GM19455 (cell line): ENCODE results near the gene RNF10.
"Not testable (repeated sequence)": the region's sequence is repeated elsewhere in the genome, so short reads cannot be mapped to it uniquely, and the experiment has no call there.

Experiments used
- ATAC-seq: cut with Tn5 transposase; IDR thresholded peaks from one replicate; pipeline ENCODE4 v1.9.1; 2021; ENCODE audit not compliant: unreplicated experiment

RNF10 gene

DNA sequence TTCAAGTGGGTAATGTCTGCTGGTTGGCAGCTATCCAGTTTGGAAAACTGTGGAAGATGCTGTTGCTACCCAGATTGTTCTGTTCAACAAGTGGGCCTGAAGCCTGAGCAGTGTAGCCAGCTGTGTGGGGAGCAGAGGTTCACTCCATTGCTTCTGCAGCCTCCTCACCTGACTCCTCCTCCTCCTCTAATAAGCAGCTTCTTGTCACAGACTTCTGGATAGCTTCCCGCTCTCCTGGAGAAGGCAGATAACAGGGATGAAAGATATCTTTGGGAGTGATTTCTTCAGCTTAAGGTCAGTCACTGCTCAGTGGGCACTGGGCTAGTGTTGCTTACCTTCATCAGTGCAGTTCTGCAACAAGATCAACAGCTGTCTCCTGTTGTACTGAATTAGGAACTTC, 45.0 kb downstream of the RNF10 start:
- no peak for ATAC-seq

DNA sequence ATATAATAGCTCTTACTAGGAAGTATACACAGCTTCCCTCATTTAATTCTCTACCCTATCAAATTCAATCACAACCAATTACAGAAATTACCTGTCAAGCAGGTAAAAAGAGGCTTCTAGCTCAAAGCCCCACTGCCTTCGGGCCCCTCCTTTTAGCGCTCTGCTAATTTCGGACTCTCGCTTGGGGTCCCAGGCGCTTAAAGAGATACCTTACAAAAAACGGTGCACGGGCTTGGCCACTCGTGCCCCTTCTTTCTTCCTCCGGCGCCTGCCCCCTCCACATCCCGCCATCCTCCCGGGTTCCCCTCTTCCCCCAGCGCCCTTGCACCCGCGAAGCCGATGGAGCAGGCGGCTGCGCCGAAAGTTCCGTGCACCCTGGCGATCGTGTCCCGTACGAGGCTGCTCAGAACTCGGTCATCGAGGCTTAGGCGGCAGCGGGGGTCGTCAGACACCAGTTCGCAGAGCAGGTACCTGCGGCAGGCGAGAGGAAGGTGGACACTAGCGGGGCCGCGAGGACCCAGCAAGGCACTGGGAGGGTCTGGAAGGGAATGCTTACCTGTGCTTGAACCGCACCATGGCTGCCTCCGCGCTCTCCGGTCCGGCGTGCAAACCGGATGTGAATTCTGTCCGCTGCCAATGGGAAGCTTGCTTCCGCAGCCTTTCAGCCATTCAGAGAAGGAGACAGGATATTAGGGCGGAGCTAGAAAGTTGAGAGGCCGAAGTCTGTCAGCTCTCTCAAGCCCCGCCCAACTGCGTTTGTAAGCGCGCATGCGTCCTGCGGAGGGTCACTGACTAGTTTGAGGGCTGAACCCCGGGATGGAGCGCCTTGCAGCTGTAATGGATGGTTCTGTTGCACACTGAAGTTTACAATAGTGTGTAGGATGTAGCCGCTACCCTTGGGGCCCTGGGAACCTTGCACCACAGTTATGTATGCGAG, 46.9 kb downstream of the RNF10 start, which contains the start of gene POP5:
POP5 (minus strand) TSS at position 616 of the 937 bp plus-strand sequence; CDS start at position 576, 40 bp downstream.
- peak; percentile 92 for ATAC-seq

DNA sequence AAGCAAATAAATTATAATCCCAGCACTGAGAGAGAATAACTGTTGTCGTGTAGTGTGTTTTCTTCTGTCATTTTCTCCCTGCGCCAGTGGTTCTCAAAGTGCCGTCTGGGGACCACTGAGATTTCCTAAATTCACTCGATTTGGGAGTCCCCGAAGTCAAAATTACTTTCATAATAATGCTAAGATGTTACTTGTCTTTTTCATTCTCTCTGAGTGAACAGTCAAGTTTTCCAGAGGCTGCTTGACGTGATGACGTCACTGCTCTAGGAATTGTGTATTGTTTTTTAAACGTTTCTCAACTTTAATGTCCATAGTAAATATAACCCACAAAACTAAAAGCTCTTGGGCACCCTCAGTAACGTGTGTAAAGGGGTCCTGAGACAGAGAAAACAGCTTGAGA, 47.8 kb downstream of the RNF10 start:
- no peak for ATAC-seq

DNA sequence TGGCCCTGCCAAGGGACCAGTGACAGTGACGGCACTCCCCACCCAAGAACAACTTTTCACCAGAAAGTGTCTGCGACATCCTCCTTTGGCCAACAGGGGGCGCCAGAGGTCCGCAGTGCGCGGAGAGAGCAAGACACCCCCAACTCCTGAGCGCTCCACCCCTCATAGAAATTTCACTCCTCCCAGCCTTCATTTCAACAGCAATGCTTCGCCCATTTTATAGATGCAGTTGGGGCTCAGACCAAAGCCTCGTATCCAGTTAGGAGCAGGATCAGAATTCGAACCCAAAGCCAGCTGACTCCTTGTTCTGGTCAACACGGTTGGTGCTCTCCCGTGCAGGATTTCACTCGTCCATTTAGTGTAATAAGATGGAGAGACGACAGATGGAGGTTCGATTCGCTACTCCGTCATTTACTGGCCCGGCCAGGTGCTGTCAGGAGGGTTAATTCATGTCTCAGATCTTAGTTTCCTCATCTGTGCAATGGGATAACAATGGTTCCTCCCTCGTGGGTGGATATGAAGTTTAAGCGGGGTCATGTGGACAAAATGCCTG, 49.4 kb downstream of the RNF10 start:
- ATAC-seq, result no peak

DNA sequence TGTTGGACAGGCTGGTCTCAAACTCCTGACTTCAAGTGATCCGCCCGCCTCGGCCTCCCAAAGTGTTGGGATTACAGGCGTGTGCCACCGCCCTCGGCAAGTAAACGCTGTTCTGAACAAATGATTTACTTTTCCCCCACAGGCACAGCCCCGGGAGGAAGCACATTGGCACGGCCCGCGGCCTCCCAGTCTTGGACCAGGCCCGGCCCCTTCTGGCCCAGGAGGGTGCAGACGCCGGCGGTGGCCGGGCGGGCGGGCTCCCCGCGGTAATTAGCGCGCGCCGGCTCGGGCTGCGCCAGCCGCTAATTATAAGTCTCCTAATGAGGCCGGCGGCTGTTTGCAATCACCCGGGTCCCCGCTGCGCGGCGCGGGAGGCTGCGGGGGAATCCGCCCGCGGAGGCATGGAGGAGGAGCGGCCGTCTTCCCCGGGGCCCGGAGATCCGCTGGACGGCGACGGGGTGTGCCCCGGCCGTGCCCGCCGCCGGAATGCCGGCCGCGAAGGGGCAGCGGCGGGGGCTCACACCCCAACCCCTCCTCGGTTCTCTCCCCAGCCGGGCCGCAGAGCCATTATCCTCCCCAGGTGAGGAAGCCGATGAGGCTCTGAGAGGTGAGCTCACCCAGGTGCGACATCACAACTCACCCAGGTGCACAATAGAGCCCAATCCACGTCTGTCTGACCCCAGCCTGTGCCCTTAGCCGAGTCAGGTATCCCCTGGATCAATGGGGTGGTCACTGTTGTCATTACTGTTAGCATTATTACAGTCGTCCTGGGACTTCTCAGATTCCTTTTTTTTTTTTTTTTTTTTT, 50.4 kb downstream of the RNF10 start:
- ATAC-seq, result no peak

DNA sequence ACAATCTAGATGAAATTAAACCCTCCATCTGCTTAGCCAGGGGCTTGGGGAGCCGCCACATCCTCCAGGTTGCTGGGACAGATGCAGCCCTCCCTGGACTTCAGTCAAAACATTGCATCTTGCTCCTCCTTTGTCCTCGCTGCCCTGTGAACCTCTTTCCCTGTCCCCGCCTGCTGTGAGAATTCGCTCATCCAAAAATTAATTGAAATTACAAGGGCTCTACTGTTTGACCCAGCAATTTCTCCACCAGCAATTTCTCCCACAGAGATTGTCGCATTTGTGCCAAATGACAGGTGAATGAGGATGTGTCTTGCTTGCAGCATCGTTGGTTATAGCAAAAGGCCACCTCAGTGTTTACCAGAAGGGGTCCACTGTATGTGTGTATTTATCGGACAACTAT, 52.0 kb downstream of the RNF10 start:
- no peak for ATAC-seq

DNA sequence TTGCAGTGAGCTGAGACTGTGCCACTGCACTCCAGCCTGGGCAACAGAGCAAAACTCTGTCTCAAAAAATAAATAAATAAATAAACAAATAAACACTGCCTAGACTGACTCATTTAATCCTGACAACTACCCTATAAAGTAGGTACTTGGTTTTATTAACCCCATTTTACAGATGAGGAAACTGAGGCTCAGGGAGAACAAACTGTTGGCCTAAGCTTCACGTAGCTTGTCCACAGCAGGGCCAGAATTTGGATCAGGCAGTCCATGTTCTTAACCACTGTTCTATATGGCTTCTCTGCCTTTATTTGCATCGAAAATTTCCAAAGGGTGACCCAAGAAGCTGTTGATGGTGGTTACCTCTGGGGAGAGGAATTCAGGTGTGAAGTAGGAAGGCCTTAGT, 52.7 kb downstream of the RNF10 start:
- no peak for ATAC-seq

DNA sequence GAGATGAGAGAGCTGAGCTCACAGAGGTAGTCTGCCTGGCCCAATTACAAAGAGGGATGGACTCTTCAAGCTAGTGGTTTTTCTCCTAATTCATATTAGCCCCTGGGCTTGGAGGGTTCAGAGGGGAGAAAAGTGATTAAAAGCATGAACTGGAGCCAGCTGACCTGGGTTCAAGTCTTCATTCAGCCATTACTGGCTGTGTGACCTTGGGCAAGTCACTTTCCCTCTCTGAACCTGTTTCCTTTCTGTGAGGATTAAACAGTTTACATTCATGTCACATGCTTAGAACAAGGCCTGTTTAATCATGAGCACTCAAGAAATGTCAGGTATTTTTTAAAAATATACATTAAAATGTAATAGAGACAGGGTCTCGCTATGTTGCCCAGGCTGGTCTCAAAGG, 54.2 kb downstream of the RNF10 start:
- no peak for ATAC-seq

DNA sequence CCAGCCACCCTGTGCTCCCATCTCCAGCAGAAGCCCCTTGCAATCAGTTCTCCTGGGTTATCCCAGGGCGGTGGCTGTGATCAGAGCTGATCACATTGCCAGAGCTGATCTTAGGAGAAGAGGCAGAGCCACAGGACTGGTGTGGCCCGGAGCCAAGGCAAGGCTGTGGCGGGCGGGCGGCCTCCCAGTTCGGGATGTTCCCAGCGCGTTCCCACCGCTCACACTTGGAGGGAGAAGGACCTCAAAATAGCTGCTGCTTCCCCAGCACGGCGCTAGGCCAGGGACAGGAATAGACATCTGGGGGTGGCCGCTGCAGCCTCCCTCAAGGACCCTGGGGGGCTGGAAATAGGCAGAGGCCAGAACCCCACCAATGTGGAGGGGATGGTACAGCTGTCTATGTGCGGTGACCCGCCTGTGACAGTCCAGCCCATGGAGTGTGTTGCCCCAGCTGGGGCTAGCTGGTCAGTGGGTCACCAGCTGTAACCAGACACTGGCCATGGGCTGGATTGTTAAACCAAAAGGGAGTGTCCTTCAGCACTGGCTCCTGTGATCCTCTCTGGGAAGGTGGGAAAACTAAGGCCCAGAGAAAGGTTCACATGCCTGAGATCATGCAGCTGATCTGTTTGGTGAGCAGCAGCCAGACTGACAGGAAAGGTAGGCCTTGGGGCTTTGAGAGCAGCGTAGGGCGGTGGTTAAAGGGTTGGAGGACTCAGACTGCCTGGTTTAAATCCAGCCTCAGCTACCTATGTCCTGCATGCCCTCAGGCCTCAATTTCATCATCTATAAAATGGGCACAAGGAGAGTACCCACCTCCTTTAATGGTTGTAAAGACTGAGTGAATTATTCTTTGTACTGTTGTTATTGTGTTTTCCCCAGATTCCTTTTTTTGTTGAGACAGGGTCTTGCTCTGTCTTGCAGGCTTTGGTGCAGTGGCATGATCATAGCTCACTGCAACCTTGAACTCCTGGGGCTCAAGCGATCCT, 55.1 kb downstream of the RNF10 start:
- no peak for ATAC-seq

DNA sequence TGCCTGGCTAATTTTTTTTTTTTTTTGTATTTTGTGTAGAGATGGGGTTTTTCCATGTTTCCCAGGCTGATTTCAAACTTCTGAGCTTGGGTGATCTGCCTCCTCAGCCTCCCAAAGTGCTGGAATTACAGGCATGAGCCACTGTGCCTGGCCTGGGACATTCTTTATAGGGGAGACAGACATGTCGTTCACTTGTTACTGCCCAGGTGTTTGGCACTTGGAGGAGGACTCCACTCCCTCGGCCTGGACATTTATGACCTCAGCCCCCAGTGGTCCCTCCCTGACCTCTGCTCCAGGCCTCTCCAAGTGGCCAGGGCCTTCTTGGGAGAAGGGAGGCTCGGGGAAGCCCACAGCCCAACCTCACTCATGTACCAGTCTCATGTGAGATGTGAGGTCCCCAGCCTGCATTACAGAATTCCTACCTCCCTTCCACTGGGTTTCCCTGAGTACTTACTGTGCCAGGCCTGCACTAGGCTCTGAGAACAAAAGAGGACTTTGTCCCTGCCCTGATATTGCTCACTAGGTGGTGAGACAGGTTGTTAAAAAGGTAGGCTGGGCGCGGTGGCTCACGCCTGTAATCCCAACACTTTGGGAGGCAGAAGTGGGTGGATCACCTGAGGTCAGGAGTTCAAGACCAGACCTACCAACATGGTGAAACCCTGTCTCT, 56.7 kb downstream of the RNF10 start:
- ATAC-seq, result no peak

DNA sequence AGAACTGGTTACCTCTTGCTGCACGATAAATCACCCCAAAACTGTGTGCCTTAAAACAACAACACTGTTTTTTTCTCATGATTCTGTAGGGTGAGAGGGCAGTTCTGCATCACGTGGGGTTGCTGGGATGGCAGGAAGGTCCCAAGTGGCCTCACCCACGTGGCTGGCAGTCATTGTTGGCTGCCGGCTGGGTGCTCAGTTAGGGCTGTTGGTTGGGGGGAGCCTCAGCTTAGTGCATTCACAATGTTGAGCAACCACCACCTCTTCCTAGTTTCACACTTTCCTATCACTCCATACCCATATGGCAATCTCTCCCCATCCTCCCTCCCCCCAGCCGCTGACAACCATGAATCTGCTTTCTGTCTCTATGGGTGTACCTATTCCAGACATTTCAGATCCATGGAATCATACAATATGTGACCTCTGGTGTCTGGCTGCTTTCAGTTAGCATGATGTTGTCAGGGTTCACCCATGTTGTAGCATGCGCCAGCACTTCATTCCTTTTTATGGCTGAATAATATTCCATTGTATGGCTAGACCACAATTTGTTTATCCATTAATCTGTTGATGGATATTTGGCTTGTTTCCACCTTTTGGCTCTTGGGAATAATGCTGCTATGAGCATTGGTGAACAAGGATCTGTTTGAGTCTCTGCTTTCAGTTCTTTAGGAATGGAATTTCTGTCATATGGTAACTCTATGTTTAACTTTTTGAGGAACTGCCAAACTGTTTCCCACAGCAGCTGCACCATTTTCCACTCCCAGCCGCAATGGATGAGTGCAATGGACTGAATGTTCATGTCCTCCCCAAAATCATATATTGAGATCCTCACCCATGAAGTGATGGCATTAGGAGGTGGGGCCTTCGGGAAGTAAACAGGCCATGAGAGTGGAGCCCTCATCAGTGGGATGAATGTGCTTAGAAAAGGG, 58.2 kb downstream of the RNF10 start:
- no peak for ATAC-seq

DNA sequence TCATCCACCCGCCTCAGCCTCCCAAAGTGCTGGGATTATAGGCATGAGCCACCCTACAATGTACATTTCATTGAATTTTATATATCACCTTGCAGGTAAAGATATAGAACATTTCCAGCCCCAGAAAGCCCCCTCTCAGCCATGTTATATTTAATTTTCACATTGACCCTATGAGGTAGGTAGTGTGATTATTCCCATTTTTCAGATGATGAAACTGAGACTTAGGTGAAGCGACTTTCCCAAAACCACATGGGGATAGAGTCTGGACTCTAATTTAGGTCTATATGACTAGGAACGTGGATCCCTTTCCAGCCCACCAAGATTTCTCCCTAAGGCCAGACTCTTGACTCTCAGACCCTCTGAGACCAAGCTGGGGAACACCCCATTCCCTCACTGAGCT, 62.7 kb downstream of the RNF10 start:
- ATAC-seq, result no peak

DNA sequence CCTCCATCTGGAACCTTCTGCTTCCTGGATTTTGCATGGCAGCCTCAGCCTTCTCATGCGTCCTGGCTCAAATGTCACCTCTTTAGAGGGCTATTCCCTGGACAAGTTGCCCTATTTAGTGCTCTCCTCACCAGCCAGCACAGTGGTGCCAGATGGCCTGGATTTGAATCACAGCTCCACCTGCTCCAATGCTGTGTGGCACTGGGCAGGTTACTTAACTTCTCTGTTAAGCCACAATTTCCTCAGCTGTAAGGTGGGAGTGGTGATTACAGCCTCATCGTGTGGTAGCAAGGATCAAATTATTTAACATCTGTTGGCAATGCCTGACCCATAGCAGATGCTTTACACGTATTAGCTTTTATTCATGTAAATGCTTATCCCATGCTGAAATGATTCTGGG, 63.7 kb downstream of the RNF10 start:
- no peak for ATAC-seq

DNA sequence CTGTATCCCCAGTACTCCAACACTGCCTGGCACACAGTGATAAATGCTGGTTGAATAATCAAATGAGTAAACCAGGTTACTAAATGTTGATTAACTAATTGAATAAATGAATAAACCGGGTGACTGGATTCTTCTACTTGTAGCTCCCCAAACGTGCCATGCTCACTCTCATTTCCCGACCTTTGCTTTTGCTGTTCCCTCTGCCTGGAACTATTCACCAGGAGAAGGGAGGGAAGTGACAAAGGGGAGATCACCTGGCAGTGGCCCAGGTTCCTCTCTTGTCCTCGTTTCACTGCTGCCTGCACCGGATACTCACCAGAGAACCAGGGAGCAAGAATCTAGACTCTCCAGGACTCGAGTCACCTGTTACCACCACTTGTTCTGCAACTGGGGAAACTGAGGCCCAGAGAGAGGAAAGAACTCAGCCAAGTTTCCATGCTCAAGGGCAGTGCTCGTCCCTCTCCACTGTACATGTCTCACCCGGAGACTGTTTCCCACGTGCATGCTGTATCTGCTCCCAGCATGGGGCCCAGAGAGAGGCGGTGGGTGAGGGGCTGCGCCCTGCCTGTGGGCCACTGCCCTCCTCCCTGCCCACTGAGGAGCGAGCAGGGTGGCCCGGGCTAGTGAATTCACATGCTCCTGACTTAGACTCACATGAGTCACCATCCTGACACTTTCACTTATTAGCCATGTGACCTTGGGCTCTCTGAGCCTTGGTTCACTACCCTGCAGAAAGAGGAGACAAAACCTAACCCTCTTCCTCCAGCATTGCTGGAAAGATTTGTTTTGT, 64.7 kb downstream of the RNF10 start:
- ATAC-seq, result no peak

DNA sequence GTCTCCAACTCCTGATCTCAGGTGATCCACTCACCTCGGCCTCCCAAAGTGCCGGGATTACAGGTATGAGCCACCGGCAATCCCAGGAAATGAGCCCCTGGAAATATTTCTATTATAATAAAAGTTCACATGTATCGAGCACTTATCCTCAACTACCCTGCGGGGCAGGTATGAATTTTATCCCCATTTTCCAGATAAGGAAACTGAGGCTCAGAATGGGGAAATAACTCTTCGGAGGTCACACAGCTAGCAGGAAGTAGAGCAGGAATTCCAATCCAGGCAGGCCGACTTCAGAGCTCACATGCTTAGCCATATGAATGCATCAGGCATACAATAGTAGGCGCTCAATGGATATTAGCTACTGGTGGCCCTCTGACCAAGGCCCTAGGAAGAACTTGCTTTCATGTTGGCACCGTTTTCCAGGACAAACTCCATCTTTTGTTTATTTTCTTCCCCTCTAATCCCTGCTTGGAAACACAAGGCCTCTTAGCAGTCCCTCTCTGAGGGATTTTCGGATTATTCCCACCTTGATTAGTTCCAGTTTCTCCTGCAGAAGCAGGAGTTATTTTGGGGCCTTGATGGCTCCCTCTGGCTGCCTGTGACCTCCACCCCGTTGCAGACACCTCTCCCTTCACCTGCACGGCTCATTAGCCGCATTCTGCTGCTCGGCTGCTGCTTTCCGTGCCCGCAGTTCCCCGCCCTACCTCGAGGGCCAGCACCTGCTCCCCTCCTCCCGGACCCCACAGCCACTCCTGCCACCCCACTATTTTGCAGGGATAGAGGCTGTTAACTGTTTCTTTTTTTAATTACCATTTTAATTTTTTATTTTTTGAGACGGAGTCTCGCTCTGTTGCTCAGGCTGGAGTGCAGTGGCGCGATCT, 65.8 kb downstream of the RNF10 start:
- no peak for ATAC-seq

DNA sequence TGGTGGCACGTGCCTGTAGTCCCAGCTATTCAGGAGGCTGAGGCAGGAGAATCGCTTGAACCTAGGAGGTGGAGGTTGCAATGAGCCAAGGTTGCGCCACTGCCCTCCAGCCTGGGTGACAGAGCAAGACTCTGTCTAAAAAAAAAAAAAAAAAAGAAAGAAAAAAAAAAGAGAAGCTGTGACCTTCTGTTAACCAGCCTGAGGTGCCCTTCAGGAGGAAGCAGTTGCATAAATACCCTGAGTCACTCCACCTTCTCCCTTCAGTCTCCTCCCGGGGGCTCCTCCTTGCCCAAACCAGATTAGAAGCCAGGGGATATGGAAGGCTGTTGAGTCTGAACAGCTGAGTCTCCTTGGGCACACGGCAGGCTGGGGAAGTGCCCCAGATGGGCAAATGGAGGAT, 68.3 kb downstream of the RNF10 start:
- ATAC-seq, result not testable (repeated sequence)

DNA sequence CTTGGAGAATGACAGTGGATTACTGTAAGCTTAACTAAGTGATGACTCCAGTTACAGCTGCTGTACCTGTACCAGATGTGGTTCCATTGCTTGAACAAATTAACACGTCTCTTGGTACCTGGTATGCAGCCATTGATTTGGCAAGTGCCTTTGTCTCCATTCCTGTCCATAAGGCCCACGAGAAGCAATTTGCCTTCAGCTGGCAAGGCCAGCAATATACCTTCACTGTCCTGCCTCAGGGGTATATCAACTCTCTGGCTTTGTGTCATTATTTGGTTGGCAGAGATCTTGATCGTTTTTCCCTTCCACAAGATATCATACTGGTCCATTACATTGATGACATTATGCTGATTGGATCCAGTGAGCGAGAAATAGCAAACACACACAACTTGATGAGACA, 76.4 kb downstream of the RNF10 start:
- ATAC-seq, result no peak
